ENCODE data around the gene SMIM22.

SMIM22 gene

GRCh38 chr16:4832698-4833343 lies 37.7 kb downstream of the SMIM22 start:
- H3K27me3 ChIP-seq (ENCODE audit: low read depth): no peaks in the 10 kb centered on the region
- H3K4me1 ChIP-seq: no peaks in the 10 kb centered on the region
- DNase-seq (ENCODE audit: low spot score in 2 of 2): no peak
- peaks cover 79% of the 10 kb centered on the region for H3K36me3 ChIP-seq (replicated peaks)
- in situ Hi-C loops (cut with MboI; ENCODE audit: low sequenced_read_pairs): no loop called here
- no peaks in the 10 kb centered on the region for H3K9me3 ChIP-seq
- H3K4me3 ChIP-seq: no peak overlapping the region

GRCh38 chr16:4833584-4833983 lies 38.4 kb downstream of the SMIM22 start:
- in situ Hi-C loops (cut with MboI; ENCODE audit: low sequenced_read_pairs): no loop called here
- H3K36me3 ChIP-seq (replicated peaks): peaks cover 78% of the 10 kb centered on the region

GRCh38 chr16:4836727-4837126 lies 41.6 kb downstream of the SMIM22 start:
- Histone ChIP-seq H3K9me3 (no peaks in the 10 kb centered on the region), H3K36me3 (replicated peaks) (peaks cover 74% of the 10 kb centered on the region), H3K27me3 (ENCODE audit: low read depth) (no peaks in the 10 kb centered on the region), H3K4me1 (no peaks in the 10 kb centered on the region), H3K4me3 (no peak overlapping the region)
- in situ Hi-C loops (cut with MboI; ENCODE audit: low sequenced_read_pairs): no loop called here
- DNase-seq (ENCODE audit: low spot score in 2 of 2): no peak

More at GRCh38 chr16:4833584-4833983, 38.4 kb downstream of the SMIM22 start:
- no peaks in the 10 kb centered on the region for H3K9me3 ChIP-seq
- no peak overlapping the region for H3K4me3 ChIP-seq
- H3K27me3 ChIP-seq (ENCODE audit: low read depth): no peaks in the 10 kb centered on the region
- no peaks in the 10 kb centered on the region for H3K4me1 ChIP-seq
- DNase-seq (ENCODE audit: low spot score in 2 of 2): no peak

GRCh38 chr16:4837733-4838501 lies 42.7 kb downstream of the SMIM22 start:
- H3K36me3 ChIP-seq (replicated peaks): peaks cover 71% of the 10 kb centered on the region
- in situ Hi-C loops (cut with MboI; ENCODE audit: low sequenced_read_pairs): no loop called here
- H3K4me1 ChIP-seq: no peaks in the 10 kb centered on the region
- no peaks in the 10 kb centered on the region for H3K9me3 ChIP-seq
- H3K27me3 ChIP-seq (ENCODE audit: low read depth): no peaks in the 10 kb centered on the region
- DNase-seq (ENCODE audit: low spot score in 2 of 2): no peak
- H3K4me3 ChIP-seq: no peak overlapping the region

- in situ Hi-C loops (cut with MboI; ENCODE audit: low sequenced_read_pairs): no loop called here
- Histone ChIP-seq H3K36me3 (replicated peaks) (peaks cover 72% of the 10 kb centered on the region), H3K27me3 (ENCODE audit: low read depth) (no peaks in the 10 kb centered on the region), H3K4me1 (no peaks in the 10 kb centered on the region), H3K4me3 (no peak overlapping the region), H3K9me3 (no peaks in the 10 kb centered on the region)
- DNase-seq (ENCODE audit: low spot score in 2 of 2): no peak
These were observed 44.8 kb downstream of the SMIM22 start for GRCh38 chr16:4839942-4840341.

- Histone ChIP-seq H3K36me3 (replicated peaks) (peaks cover 68% of the 10 kb centered on the region), H3K4me3 (no peak overlapping the region), H3K27me3 (ENCODE audit: low read depth) (no peaks in the 10 kb centered on the region), H3K9me3 (no peaks in the 10 kb centered on the region), H3K4me1 (peaks cover 5% of the 10 kb centered on the region)
- no peak for DNase-seq (ENCODE audit: low spot score in 2 of 2)
- in situ Hi-C loops (cut with MboI; ENCODE audit: low sequenced_read_pairs): no loop called here
These were observed 45.8 kb downstream of the SMIM22 start for GRCh38 chr16:4840984-4841383.

Data from HAP-1 (cell line).